ENCODE data around the gene ADAMTS15. TPM values are rescaled to one million over a fixed set of nuclear protein-coding genes. Genes with fewer than 3 reads are reported as not detected.

ADAMTS15 gene
- total RNA-seq (2014; rRNA removed; shearing (Covaris generic)) = 0.62 and 0.82 TPM in 2 replicates

DNA sequence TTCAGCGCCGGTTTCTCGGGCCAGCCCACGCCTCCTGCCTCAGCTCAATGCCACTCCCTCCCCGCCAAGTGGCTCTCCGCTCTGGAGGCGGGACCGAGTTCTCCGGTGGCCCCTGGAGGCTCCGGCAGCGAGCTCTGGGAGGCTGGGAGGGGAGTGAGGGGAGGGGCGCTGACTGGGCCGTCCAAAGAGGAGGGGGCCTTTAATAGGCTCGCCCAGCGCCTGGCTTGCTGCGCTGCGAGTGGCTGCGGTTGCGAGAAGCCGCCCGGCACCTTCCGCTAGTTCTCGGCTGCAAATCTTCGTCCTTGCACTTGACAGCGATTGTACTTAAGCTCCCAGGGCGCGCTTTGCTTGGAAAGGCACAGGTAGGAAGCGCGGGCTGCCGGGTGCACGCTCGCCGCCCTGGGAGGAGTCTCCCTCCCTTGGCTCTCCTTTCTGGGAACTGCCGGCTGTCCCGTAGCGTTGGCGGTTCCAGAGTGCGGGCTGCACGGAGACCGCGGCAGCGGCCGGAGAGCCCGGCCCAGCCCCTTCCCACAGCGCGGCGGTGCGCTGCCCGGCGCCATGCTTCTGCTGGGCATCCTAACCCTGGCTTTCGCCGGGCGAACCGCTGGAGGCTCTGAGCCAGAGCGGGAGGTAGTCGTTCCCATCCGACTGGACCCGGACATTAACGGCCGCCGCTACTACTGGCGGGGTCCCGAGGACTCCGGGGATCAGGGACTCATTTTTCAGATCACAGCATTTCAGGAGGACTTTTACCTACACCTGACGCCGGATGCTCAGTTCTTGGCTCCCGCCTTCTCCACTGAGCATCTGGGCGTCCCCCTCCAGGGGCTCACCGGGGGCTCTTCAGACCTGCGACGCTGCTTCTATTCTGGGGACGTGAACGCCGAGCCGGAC lies at the start of gene ADAMTS15:
Gene ADAMTS15 (plus strand): TSS at position 230 of the 894 bp plus-strand sequence. CDS start 329 bp downstream, at position 559.
- peak; percentile 79 for DNase-seq (ENCODE audit: low spot score)

DNA sequence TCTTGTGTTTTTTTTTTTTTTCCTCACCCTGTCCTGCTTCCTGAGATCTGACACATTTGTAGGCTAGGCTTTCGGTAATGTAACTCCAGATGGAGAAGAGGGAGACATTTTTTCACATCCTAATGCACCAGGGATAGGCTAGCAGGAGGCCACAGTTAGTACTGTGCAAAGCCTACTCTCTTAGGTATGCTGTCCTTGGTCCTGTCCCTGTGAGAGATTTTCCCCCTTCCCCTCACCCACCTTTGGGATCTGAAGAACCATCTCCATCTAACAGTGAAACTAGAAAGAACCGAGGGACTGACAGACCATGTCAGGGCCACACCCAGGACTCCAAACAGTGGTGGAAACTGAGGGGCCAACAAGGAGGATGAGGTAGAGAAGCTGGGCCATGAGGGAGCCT lies 49.2 kb upstream of the ADAMTS15 start:
- no peak for DNase-seq (ENCODE audit: low spot score)

GRCh38 chr11:130400781-130401483 lies 47.5 kb upstream of the ADAMTS15 start:
- DNase-seq (ENCODE audit: low spot score) = no peak

DNA sequence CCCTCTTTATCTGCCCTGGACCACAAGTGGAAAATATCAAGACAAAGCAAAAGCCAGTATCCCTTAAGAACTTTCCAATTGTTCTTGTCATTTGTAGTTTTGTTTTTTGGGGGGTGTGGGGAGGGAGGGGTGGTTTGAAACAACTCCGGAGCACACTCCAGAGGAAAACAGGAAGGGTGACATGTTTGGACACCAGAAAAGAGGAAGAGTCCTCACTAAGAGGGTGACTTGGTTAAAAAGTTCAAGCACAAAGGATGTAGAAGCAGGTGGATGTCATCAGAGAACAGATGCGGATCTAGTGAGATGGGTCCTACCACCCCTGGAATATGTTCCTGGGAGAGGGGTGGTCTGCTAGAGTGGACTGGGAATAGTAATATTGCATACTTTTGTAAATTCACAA lies 45.9 kb upstream of the ADAMTS15 start:
- DNase-seq (ENCODE audit: low spot score) = no peak

DNA sequence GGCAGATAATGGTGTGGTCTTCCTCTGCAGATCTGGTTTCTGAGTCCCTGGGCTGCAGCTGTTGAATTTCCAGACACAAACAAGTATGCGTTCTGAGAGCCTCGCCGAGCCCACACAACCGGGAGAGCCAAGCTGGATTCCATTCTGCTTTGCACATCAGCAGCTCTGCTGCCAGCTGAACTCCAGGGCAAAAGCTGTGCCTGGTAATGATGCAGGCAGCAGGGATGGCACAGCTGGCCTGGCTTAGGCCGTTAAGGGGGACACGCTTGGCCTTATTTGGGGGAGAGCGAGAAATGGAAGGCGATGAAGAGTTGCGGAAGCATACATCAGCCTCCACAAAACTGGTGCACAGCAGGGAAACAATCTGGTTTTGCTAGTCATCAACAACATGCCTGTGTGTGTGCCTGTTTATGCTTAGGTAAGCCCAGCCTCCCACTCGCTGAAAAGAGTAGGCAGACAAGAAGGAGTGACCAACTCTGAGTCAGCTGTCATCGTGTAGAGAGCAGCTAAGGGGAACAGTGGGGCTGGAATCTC lies 45.1 kb upstream of the ADAMTS15 start:
- DNase-seq (ENCODE audit: low spot score) = peak; percentile 81

DNA sequence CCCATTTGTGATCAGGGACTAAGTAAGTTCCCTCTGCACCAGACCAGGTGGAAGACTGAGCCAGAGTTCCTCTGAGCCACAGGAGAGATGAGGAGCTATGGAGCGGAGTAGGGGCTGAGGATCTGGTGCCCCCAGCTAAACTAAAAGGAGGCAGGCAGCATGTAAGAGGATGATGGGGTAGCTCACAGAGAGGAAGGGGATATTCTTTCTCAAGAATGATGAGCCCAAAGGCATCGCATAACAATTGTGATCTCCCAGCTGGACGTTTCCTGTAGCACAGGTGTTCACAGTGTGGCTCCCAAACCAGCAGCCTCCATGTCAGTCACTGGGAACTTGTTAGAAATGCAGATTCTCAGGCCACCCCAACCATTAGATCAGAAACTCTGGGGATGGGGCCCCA lies 44.5 kb upstream of the ADAMTS15 start:
- no peak for DNase-seq (ENCODE audit: low spot score)

GRCh38 chr11:130404727-130405126 lies 43.7 kb upstream of the ADAMTS15 start:
- no peak for DNase-seq (ENCODE audit: low spot score)

- DNase-seq (ENCODE audit: low spot score) = no peak
Observed at GRCh38 chr11:130405428-130405827, 43.0 kb upstream of the ADAMTS15 start.

DNA sequence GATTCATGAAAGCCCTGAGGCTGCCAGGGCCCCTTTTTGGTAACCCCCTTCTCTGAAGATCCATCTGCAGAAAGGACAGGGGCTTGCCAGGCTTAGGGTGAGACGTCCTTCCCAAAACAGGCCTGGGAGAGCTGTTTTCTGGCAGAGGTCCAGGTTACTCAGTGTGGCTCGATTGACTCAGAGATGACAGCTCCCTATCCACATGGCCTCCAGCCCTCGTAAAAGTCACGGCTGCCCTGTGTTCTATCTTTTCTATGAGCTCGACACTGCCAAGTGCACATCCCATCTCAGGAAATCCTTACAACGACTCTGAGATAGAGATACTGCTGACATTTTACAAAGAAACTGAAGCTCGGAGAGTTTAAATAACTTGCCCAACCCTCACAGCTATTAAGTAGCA lies 40.5 kb upstream of the ADAMTS15 start:
- no peak for DNase-seq (ENCODE audit: low spot score)

DNA sequence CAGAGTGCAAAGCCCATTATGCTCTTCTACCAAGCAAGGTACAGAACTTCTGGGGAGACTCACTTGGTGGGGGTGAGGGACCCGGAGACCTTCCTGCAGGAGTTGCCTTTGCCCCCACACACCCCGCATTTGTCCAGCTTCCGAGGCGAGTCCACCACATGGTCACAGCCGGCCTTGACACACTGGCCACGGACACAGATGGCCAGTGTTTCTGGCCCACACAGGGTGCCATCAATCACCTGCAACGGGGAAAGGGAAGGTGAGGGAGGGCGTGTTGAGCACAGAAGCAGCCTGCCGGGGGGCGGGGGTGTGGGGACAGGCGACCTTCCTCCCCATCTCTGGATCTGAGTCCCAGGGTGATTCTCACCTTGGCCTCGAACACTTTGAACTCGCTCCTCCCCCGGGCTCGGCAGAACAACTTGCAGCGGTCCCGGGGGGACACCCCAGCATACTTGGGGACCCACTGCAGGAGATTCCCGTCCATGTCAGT lies 40.0 kb upstream of the ADAMTS15 start:
- no peak for DNase-seq (ENCODE audit: low spot score)

GRCh38 chr11:130408901-130409300 lies 39.5 kb upstream of the ADAMTS15 start:
- DNase-seq (ENCODE audit: low spot score) = no peak

DNA sequence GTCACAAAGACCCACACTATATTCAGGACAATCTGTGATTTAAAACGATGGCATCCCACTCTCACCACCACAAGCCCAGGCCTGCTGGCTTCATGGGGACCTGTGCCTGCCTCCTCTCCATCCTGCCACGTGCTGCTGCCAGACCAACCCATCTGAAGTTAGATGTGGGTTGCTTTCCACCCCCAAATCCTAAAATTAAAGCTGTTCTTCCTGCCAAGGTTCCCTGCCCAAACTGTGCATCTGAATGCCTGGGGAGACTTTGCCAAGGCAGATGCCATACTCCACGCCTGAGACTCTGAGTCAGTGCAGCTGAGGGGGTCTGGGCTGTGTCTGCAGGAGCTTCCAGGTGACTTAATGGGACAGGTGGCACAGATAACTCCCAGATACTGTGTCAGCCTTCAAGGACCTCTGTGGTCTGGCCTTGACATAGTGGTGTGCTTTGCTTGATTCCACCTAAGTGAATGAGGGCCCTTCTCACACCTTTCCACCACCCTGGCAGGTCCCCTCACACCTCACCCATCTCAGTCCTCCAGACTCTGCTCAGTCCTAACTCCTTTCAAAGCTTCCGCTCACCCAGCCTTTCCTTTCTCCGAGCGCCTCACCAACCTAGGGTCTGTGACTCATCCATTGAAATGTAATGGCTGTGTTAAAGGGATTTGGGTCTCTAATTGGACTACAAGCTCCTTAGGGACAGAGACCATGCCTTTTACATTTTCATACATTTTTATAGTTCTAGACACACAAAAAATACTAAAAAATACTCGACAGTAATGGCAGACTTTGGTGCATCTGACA lies 38.7 kb upstream of the ADAMTS15 start:
- no peak for DNase-seq (ENCODE audit: low spot score)

GRCh38 chr11:130411223-130411622 lies 37.2 kb upstream of the ADAMTS15 start:
- DNase-seq (ENCODE audit: low spot score) = no peak

- DNase-seq (ENCODE audit: low spot score) = peak; percentile 60
Observed at GRCh38 chr11:130413405-130414106, 34.9 kb upstream of the ADAMTS15 start.

GRCh38 chr11:130414107-130415080 lies 34.1 kb upstream of the ADAMTS15 start:
- no peak for DNase-seq (ENCODE audit: low spot score)

DNA sequence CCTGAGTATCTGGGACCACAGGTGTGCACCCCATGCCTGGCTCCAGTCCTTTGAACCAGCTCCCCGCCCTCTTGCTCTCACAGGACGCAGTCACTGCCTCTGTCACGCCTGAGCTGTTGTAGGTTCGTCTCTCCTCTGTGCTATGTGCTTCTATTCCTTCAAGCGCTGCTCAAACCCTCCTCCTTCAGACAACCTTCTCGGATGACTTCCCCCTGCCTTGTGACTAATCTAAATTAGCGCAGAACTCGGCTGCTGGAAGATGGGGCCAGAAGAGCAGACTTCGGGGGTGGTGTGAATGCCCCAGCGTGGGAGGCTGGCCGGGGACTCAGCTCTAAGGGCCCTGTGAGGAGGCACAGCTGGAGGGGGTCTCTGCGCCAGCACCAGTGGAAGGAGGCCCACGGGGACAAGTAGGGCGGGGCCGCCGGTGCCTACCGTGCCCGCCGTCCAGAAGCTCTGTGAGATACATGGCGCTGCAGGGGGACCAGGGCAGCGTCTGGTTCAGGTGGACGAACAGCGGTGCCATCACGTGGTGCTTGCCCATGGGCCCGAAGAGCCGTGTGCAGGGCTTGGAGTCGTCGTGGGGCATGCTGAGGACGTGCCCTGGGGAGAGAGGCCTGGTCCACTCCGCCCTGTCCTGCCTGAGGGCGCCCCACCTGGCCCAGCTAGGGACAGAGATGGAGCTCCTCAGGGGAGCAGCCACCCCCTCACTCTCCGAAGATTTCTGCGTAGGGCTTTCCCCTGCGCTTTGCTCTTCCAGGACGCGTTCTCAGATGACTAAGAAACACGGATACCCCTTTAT lies 32.5 kb upstream of the ADAMTS15 start:
- DNase-seq (ENCODE audit: low spot score) = no peak

- DNase-seq (ENCODE audit: low spot score) = no peak
Observed at GRCh38 chr11:130416530-130416882, 31.9 kb upstream of the ADAMTS15 start.

DNA sequence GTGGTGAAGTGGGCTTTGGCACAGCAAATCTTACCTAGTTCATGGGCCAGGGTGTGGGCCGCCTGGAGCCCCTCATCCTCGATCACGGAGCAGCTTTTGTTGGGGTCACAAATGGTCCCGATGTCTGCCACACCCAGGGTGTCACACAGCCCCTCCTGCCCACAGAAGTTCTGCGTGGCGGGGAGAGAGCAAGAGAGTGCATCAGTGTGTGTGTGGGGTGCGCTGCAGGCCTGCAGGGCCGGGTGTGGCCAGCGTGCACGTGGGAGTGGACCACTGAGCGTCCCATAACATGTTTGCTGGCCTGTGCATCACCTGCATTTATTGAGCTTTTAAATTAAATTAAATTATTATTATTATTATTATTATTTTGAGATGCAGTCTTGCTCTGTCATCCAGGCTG lies 31.5 kb upstream of the ADAMTS15 start:
- no peak for DNase-seq (ENCODE audit: low spot score)

- DNase-seq (ENCODE audit: low spot score) = no peak
Observed at GRCh38 chr11:130418210-130418609, 30.2 kb upstream of the ADAMTS15 start.

Data from H4 (cell line).